IMR-90 (cell line): ENCODE results near the gene MMP24. TPM values are rescaled to one million over a fixed set of nuclear protein-coding genes. Genes with fewer than 3 reads are reported as not detected.
A peak's percentile ranks its signal among the peaks of the same experiment; 100 is the strongest.

Experiments used
- ATAC-seq: fragments of 200-7000 bp; cut with Tn5 transposase; 2 replicates; pipeline ENCODE4 v1.9.1; 2020; ENCODE audit warnings: low read depth, mild to moderate bottlenecking, moderate library complexity
- BruUV-seq: library from RNA; stranded (reverse); fragments of 400-500 nt; replicated peaks from 2 replicates; lab custom pipeline; 2021; lab: Mats Ljungman, UMichigan
- CTCF ChIA-PET: fragments of 300-600 bp; formaldehyde crosslinking; extraction: SDS; loops from one replicate; lab custom pipeline; 2021; ENCODE audit warnings: antibody characterized with exemption; lab: Yijun Ruan, JAX
- POLR2A ChIA-PET: fragments of 300-600 bp; sonication (Branson Sonifier 250); formaldehyde crosslinking; loops from one replicate; lab custom pipeline; 2022; ENCODE audit warnings: antibody characterized with exemption; ENCODE audit not compliant: unreplicated experiment; lab: Charles Lee
- DNase-seq: peaks from one replicate; pipeline ENCODE4 v3.0.0; 2013
- H2AFZ ChIP-seq: replicated peaks from 2 replicates; pipeline ENCODE3; 2013; ENCODE audit warnings: low read length, mild to moderate bottlenecking; ENCODE audit not compliant: poor library complexity
- H2AK5ac ChIP-seq: 2 replicates; pipeline ENCODE4 v1.6.1; 2013; ENCODE audit warnings: low read depth, low read length, inconsistent platforms
- H2AK9ac ChIP-seq: replicated peaks from 2 replicates; pipeline ENCODE3; 2013; ENCODE audit warnings: mild to moderate bottlenecking, low read depth, low read length, moderate library complexity; ENCODE audit not compliant: poor library complexity
- H2BK120ac ChIP-seq: 2 replicates; pipeline ENCODE4 v1.6.1; 2013; ENCODE audit warnings: low read depth, low read length, inconsistent platforms
- H2BK15ac ChIP-seq: 3 replicates; pipeline ENCODE4 v1.6.1; 2013; ENCODE audit warnings: low read depth, low read length, inconsistent platforms
- H2BK20ac ChIP-seq: 2 replicates; pipeline ENCODE4 v1.6.1; 2013; ENCODE audit warnings: low read depth, mild to moderate bottlenecking, inconsistent platforms, low read length, moderate library complexity
- H2BK5ac ChIP-seq: 2 replicates; pipeline ENCODE4 v1.6.1; 2013; ENCODE audit warnings: mild to moderate bottlenecking, low read depth, low read length, inconsistent platforms; ENCODE audit not compliant: poor library complexity, severe bottlenecking
- H3K14ac ChIP-seq: replicated peaks from 2 replicates; pipeline ENCODE4 v1.6.1; 2013; ENCODE audit warnings: low read depth, low read length, inconsistent platforms
- H3K18ac ChIP-seq: 2 replicates; pipeline ENCODE4 v1.6.1; 2013; ENCODE audit warnings: low read depth, low read length, control low read depth
- H3K23ac ChIP-seq: 2 replicates; pipeline ENCODE4 v1.6.1; 2013; ENCODE audit warnings: low read depth, low read length, inconsistent platforms
- H3K27ac ChIP-seq: 2 replicates; pipeline ENCODE4 v1.5.1; 2013; ENCODE audit warnings: mild to moderate bottlenecking, control low read depth, low read length; ENCODE audit not compliant: insufficient read depth
- H3K27me3 ChIP-seq: 2 replicates; pipeline ENCODE4 v1.6.1; 2013; ENCODE audit warnings: low read length; ENCODE audit not compliant: control insufficient read depth, insufficient read depth
- H3K36me3 ChIP-seq: 2 replicates; pipeline ENCODE4 v1.6.1; 2013; ENCODE audit warnings: low read length, mixed read lengths; ENCODE audit not compliant: control insufficient read depth, insufficient read depth
- H3K4ac ChIP-seq: 2 replicates; pipeline ENCODE4 v1.6.1; 2013; ENCODE audit warnings: low read depth, low read length, inconsistent platforms
- H3K4me1 ChIP-seq: 2 replicates; pipeline ENCODE4 v1.6.1; 2013; ENCODE audit warnings: low read length, mixed read lengths; ENCODE audit not compliant: control insufficient read depth, insufficient read depth
- H3K4me2 ChIP-seq: 2 replicates; pipeline ENCODE4 v1.6.1; 2013; ENCODE audit warnings: low read depth, mild to moderate bottlenecking, control low read depth, low read length, moderate library complexity
- H3K4me3 ChIP-seq: 2 replicates; pipeline ENCODE4 v1.5.1; 2013; ENCODE audit warnings: low read depth, mild to moderate bottlenecking, control low read depth, low read length, moderate library complexity; ENCODE audit not compliant: insufficient read depth
- H3K56ac ChIP-seq: 2 replicates; pipeline ENCODE4 v1.6.1; 2013; ENCODE audit warnings: low read length, inconsistent platforms; ENCODE audit not compliant: insufficient read depth; ENCODE audit errors: extremely low read depth
- H3K79me1 ChIP-seq, 2 experiments: 2 replicates each; pipeline ENCODE4 v1.6.1; 2013; ENCODE audit warnings: low read length in 2 of 2, inconsistent platforms in 1 of 2, low read depth in 1 of 2
- H3K9ac ChIP-seq: 2 replicates; pipeline ENCODE4 v1.6.1; 2013; ENCODE audit warnings: low read depth, low read length, control low read depth
- H3K9me1 ChIP-seq: 2 replicates; pipeline ENCODE4 v1.6.1; 2013; ENCODE audit warnings: low read length, inconsistent platforms; ENCODE audit not compliant: insufficient read depth
- H3K9me3 ChIP-seq: 2 replicates; pipeline ENCODE4 v1.6.1; 2013; ENCODE audit warnings: low read length; ENCODE audit not compliant: control insufficient read depth, insufficient read depth
- H4K20me1 ChIP-seq: 2 replicates; pipeline ENCODE4 v1.6.1; 2013; ENCODE audit warnings: low read length, inconsistent platforms; ENCODE audit not compliant: insufficient read depth
- H4K5ac ChIP-seq: 2 replicates; pipeline ENCODE4 v1.6.1; 2013; ENCODE audit warnings: mild to moderate bottlenecking, low read depth, low read length, control low read depth
- H4K8ac ChIP-seq, 2 experiments: 2 replicates each; pipeline ENCODE4 v1.6.1; 2013; ENCODE audit warnings: low read depth in 2 of 2, low read length in 2 of 2, control low read depth in 1 of 2, inconsistent platforms in 1 of 2
- H4K91ac ChIP-seq: 2 replicates; pipeline ENCODE4 v1.6.1; 2013; ENCODE audit warnings: low read depth, low read length, inconsistent platforms; ENCODE audit not compliant: insufficient read depth
- ELK1 ChIP-seq: fragments of 150-350 bp; IDR thresholded peaks from 2 replicates; pipeline ENCODE4 v1.6.1; 2016; ENCODE audit warnings: low read depth, mild to moderate bottlenecking, low read length, moderate library complexity, borderline replicate concordance
- MAZ ChIP-seq: IDR thresholded peaks from 2 replicates; pipeline ENCODE4 v1.6.1; 2012; ENCODE audit warnings: low read depth, mild to moderate bottlenecking, low read length, improper control_type of control experiment, moderate library complexity, borderline replicate concordance
- MXI1 ChIP-seq: IDR thresholded peaks from 2 replicates; pipeline ENCODE4 v1.6.1; 2012; ENCODE audit warnings: low read depth, mild to moderate bottlenecking, low read length, moderate library complexity, borderline replicate concordance
- NFE2L2 ChIP-seq: fragments of 150-350 bp; IDR thresholded peaks from 2 replicates; pipeline ENCODE4 v1.6.1; 2016; ENCODE audit warnings: low read depth, mild to moderate bottlenecking, low read length
- POLR2A ChIP-seq: IDR thresholded peaks from 2 replicates; pipeline ENCODE4 v1.6.1; 2012; ENCODE audit warnings: mild to moderate bottlenecking, low read depth, low read length
- WGBS, 2 experiments: methylation state at CpG; one replicate each; pipeline versions ENCODE4 v1.1.5 to v1.1.7; 2013; ENCODE audit warnings: missing lambda C conversion rate in 2 of 2; ENCODE audit not compliant: insufficient read length in 1 of 2; ENCODE audit errors: extremely low coverage in 2 of 2; 5-methylcytosine and 5-hydroxymethylcytosine counted together
- dilution Hi-C: fragments of 300-500 bp; cut with HindIII; formaldehyde crosslinking; loops from one replicate; pipeline ENCODE4 v1.14.3; 2018; ENCODE audit warnings: low sequenced_read_pairs; ENCODE audit not compliant: unreplicated experiment
- in situ Hi-C: fragments of 300-500 bp; cut with MboI; formaldehyde crosslinking; loops from 3 replicates; pipeline ENCODE4 v1.14.3; 2019; ENCODE audit warnings: low sequenced_read_pairs, inconsistent platforms, mixed read lengths
- intact Hi-C: fragments of 100-400 bp; cut with micrococcal nuclease; formaldehyde crosslinking; loops from 2 replicates; pipeline ENCODE4 v1.10.0; 2022
- polyA plus RNA-seq, 3 experiments: library from polyadenylated mRNA; depleted of rRNA; stranded (reverse); fragments of >200 nt; gene quantifications; 2 replicates each; pipeline ENCODE4 v1.2.3, GENCODE V29; 2012; ENCODE audit warnings: low replicate concordance in 1 of 3
- total RNA-seq: library from RNA; depleted of rRNA; stranded (reverse); fragments of >200 nt; gene quantifications from 2 replicates; pipeline ENCODE4 v1.2.3, GENCODE V29; 2012
- TF ChIP-seq, protein P1 (sequence below): fragments of 150-350 bp; IDR thresholded peaks from 2 replicates; pipeline ENCODE4 v1.6.1; 2017; ENCODE audit warnings: mild to moderate bottlenecking, antibody characterized with exemption, low read length, low read depth

The MMP24 gene
- total and polyA plus RNA-seq, 2 of the 4 experiments (the other 2 are of a cell fraction) = 0.36 to 0.79 TPM

- Histone ChIP-seq H2AK9ac (peak within 1 kb of the TSS; percentile 97), H2BK20ac (peak within 1 kb of the TSS; percentile 73), H3K14ac (peak within 1 kb of the TSS; percentile 100), H4K5ac (peak within 1 kb of the TSS; percentile 98), H3K9ac (peak within 1 kb of the TSS; percentile 87), H2BK5ac (peak within 1 kb of the TSS; percentile 82), H2AK5ac (peak within 1 kb of the TSS; percentile 96), H2AFZ (peak within 1 kb of the TSS; percentile 97), H3K27me3 (no peaks in the 10 kb centered on the region), H2BK15ac (peak within 1 kb of the TSS; percentile 59; the same call in 2 of the 3 replicates), H3K4ac (peak within 1 kb of the TSS; percentile 99), H3K4me2 (peak within 1 kb of the TSS; percentile 97), H3K79me1 (peaks cover 6 to 59% of the 10 kb centered on the region in 2 experiments), H3K27ac (peak within 1 kb of the TSS; percentile 91), H2BK120ac (peak within 1 kb of the TSS; percentile 93), H3K4me1 (peaks cover 5% of the 10 kb centered on the region), H3K56ac (peak within 1 kb of the TSS; percentile 88), H3K36me3 (peaks cover 17% of the 10 kb centered on the region), H3K18ac (peak within 1 kb of the TSS; percentile 68), H3K23ac (peak within 1 kb of the TSS; percentile 96), H4K91ac (peak within 1 kb of the TSS; percentile 95), H3K9me3 (no peaks in the 10 kb centered on the region), H4K20me1 (0 out of 2 replicates have a peak, but pooled peaks cover 4% of the 10 kb centered on the region), H3K9me1 (peaks cover 9% of the 10 kb centered on the region), H4K8ac (peak within 1 kb of the TSS; percentile 95 to 98), H3K4me3 (peak within 1 kb of the TSS; percentile 82)
- peak; percentile 89 for ATAC-seq
- intact Hi-C loops (no loop called here), in situ Hi-C loops (no loop called here), dilution Hi-C loops (no loop called here)
- WGBS, 2 experiments = 2% methylated on average over 26 of the region's 61 CpGs; no CpG with 5 or more reads in 1 of the 2 experiments
- ChIA-PET CTCF (interaction anchor here (1.2 kb wide), 1 partner anchor 20 kb away, joined by 4 read pairs; no protein-coding TSS in a partner anchor), POLR2A (interaction anchor here (0.5 to 1.9 kb wide), 10 partner anchors 8 to 1793 kb away, joined by 3 to 14 read pairs (median 4); partner anchors contain the start of gene RBM39)
- no TSS peak for BruUV-seq
- TF ChIP-seq POLR2A (peak; percentile 86), MXI1 (peak; percentile 26; the same call in 1 of the 2 replicates), ELK1 (peak; percentile 55; the same call in 1 of the 2 replicates), NFE2L2 (no peak), MAZ (peak; percentile 69; the same call in 1 of the 2 replicates)
- TF ChIP-seq, protein P1, sequence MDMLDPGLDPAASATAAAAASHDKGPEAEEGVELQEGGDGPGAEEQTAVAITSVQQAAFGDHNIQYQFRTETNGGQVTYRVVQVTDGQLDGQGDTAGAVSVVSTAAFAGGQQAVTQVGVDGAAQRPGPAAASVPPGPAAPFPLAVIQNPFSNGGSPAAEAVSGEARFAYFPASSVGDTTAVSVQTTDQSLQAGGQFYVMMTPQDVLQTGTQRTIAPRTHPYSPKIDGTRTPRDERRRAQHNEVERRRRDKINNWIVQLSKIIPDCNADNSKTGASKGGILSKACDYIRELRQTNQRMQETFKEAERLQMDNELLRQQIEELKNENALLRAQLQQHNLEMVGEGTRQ = no peak
- peak; percentile 87 for DNase-seq
Observed at GRCh38 chr20:35284267-35284991, 57.9 kb downstream of the MMP24 start, which contains the start of gene EIF6. TSS of gene EIF6 (minus strand) at chr20:35284772. CDS start at chr20:35284487, 285 bp downstream.
